Transverse colon (tissue), 4 donors: Measurements from ENCODE around the gene KIF1B. TPM values are rescaled to one million over a fixed set of nuclear protein-coding genes. Genes with fewer than 3 reads are reported as not detected.

ENCODE experiments used
- DNase-seq: peaks from one replicate; pipeline ENCODE4 v3.0.0-alpha.2; 2019
- H3K27ac ChIP-seq, 4 donors: fragments of 200-600 bp; sonication (generic); 2 replicates each; pipeline ENCODE4 v1.5.1; 2016 to 2018; ENCODE audit warnings: inconsistent platforms in 4 of 4
- H3K27me3 ChIP-seq: fragments of 200-600 bp; sonication (generic); 2 replicates; pipeline ENCODE4 v1.5.1; 2017; ENCODE audit warnings: inconsistent platforms
- H3K36me3 ChIP-seq, 4 donors: fragments of 200-600 bp; sonication (generic); 2 replicates each; pipeline ENCODE4 v1.5.1; 2017 to 2019; ENCODE audit warnings: inconsistent platforms in 4 of 4
- H3K4me1 ChIP-seq, 4 donors: fragments of 200-600 bp; sonication (generic); 2 replicates each; pipeline ENCODE4 v1.5.1; 2017 to 2020; ENCODE audit warnings: inconsistent platforms in 4 of 4
- H3K4me3 ChIP-seq, 4 donors: fragments of 200-600 bp; sonication (generic); 1 replicate in 1 of 4; 2 replicates in 3 of 4; pipeline versions ENCODE4 v1.5.1 to v1.6.1; 2017 to 2019; ENCODE audit warnings: inconsistent platforms in 4 of 4
- H3K9me3 ChIP-seq, 2 donors: fragments of 200-600 bp; sonication (generic); 2 replicates each; pipeline ENCODE4 v1.5.1; 2017 to 2019; ENCODE audit warnings: inconsistent platforms in 2 of 2
- EP300 ChIP-seq: sonication (generic); formaldehyde crosslinking; IDR thresholded peaks from one replicate; pipeline ENCODE4 v1.6.1; 2017; ENCODE audit warnings: antibody characterized with exemption, low read depth
- POLR2A ChIP-seq: fragments of 450-650 bp; IDR thresholded peaks from one replicate; pipeline ENCODE4 v1.6.1; 2016; ENCODE audit warnings: antibody characterized with exemption, mild to moderate bottlenecking, moderate library complexity
- POLR2AphosphoS5 ChIP-seq, 3 donors: sonication (generic); formaldehyde crosslinking; IDR thresholded peaks; one replicate each; pipeline ENCODE4 v1.6.1; 2016; ENCODE audit warnings: antibody characterized with exemption in 3 of 3
- WGBS, 2 donors: methylation state at CpG; one replicate each; pipeline ENCODE4 v1.1.5; 2018; ENCODE audit warnings: low coverage in 1 of 2; 5-methylcytosine and 5-hydroxymethylcytosine counted together
- in situ Hi-C, 4 donors: fragments of 200-750 bp; cut with MboI; loops; one replicate each; pipeline versions ENCODE4 v1.15.0 to v1.15.1; 2017; ENCODE audit warnings: low sequenced_read_pairs in 3 of 4, low pct_ligation_motif_present in 1 of 4, low pct_unique_long_range_greater_than_20kb in 1 of 4
- intact Hi-C: fragments of 100-400 bp; cut with DNase I; formaldehyde crosslinking; loops from one replicate; pipeline ENCODE4 v1.15.1; 2023; ENCODE audit warnings: low total_unique reads
- total RNA-seq, 4 donors: library from RNA; depleted of rRNA; stranded (reverse); fragments of >200 nt; gene quantifications; one replicate each; pipeline ENCODE4 v1.1.0, GENCODE V29; 2016
- TF ChIP-seq, protein P1 (sequence below), 5 experiments: fragments of 200-600 bp in 3 of 5; fragments of 450-650 bp in 2 of 5; sonication (generic) in 3 of 5; IDR thresholded peaks; 1 replicate in 2 of 5; 2 replicates in 3 of 5; pipeline ENCODE4 v1.5.1; 2016 to 2017; ENCODE audit warnings: antibody characterized with exemption in 5 of 5, inconsistent platforms in 3 of 5, mild to moderate bottlenecking in 2 of 5, moderate library complexity in 1 of 5

KIF1B gene
- total RNA-seq, 4 donors from 2014 or later: 50.9 to 87.9 (median 71.4) TPM

DNA sequence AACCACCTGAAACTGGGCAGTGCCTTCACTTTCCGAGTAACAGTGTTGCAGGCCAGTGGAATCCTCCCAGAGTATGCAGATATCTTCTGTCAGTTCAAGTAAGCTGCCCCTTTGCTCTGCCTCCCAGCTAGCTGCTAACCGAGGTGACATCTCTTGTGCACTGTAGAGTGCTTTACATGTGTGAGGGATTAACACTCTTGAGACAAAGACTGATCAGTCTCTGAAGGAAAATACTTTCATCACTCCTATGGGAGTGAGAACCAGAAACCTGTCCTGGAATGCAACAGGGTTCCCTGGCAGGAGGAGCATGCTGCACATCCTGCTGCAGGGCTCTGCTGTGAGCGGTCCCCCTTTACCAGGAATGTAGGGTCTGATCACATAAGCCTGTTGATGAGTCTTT is 127.1 kb downstream of the KIF1B start:
- H3K27ac ChIP-seq: no peak overlapping the region
- H3K9me3 ChIP-seq: no peaks in the 10 kb centered on the region
- H3K4me1 ChIP-seq: no peaks in the 10 kb centered on the region
- in situ Hi-C loops (loop anchor here in 3 of 4 donors (25.0 kb wide), 1 partner anchor 125 kb away; the partner anchor contains the start of gene KIF1B (in 3 of the 3)), intact Hi-C loops (loop anchor here (10.0 kb wide), 1 partner anchor 463 kb away; no protein-coding TSS in a partner anchor)
- H3K4me3 ChIP-seq: no peak overlapping the region
- peaks cover 0 to 35% (median 9%) of the 10 kb centered on the region in 4 donors for H3K36me3 ChIP-seq
- no peaks in the 10 kb centered on the region for H3K27me3 ChIP-seq
- WGBS, 2 donors: 77% methylated on average over 3 of the region's 3 CpGs; no CpG with 5 or more reads in 1 of the 2 donors
- DNase-seq: no peak
- TF ChIP-seq POLR2A: no peak
- TF ChIP-seq POLR2AphosphoS5 (IDR thresholded peaks at IDR 0.05): no peak
- TF ChIP-seq, protein P1, sequence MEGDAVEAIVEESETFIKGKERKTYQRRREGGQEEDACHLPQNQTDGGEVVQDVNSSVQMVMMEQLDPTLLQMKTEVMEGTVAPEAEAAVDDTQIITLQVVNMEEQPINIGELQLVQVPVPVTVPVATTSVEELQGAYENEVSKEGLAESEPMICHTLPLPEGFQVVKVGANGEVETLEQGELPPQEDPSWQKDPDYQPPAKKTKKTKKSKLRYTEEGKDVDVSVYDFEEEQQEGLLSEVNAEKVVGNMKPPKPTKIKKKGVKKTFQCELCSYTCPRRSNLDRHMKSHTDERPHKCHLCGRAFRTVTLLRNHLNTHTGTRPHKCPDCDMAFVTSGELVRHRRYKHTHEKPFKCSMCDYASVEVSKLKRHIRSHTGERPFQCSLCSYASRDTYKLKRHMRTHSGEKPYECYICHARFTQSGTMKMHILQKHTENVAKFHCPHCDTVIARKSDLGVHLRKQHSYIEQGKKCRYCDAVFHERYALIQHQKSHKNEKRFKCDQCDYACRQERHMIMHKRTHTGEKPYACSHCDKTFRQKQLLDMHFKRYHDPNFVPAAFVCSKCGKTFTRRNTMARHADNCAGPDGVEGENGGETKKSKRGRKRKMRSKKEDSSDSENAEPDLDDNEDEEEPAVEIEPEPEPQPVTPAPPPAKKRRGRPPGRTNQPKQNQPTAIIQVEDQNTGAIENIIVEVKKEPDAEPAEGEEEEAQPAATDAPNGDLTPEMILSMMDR (IDR thresholded peaks at IDR 0.05): no peak
- TF ChIP-seq EP300: no peak

DNA sequence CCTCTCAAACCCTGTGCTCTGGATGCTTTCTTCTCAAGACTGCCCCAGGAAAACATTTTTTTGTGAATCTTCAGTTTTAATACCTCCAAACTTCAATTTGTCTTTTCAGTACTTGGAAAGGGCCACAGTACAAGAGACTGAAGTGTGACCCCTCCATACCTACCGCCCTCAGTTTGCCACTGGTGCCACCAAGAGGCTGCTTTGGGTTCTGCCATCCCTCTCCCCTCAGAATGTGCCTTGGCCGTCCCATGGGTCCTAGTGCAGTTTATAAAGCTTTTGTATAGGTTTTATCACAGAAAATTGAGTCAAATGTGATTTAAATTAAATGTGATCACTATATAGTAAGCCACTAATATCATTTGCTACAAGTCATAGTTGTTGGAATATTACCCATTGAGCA is 127.7 kb downstream of the KIF1B start:
- no peak overlapping the region for H3K27ac ChIP-seq
- intact Hi-C loops: loop anchor here (10.0 kb wide), 1 partner anchor 463 kb away; no protein-coding TSS in a partner anchor
- in situ Hi-C loops: loop anchor here in 3 of 4 donors (25.0 kb wide), 1 partner anchor 126 kb away; the partner anchor contains the start of gene KIF1B (in 3 of the 3)
- H3K9me3 ChIP-seq: no peaks in the 10 kb centered on the region
- no peaks in the 10 kb centered on the region for H3K27me3 ChIP-seq
- no peak overlapping the region for H3K4me3 ChIP-seq
- TF ChIP-seq POLR2A: no peak
- no peak for TF ChIP-seq POLR2AphosphoS5 (IDR thresholded peaks at IDR 0.05)
- TF ChIP-seq EP300: no peak
- TF ChIP-seq, protein P1 (IDR thresholded peaks at IDR 0.05): peak; percentile 53 to 62 (median 61)
- 23 to 38% methylated on average over 2 of the region's 2 CpGs for WGBS, 2 donors
- peaks cover 0 to 41% (median 11%) of the 10 kb centered on the region in 4 donors for H3K36me3 ChIP-seq
- H3K4me1 ChIP-seq: no peaks in the 10 kb centered on the region
- DNase-seq: peak; percentile 23

DNA sequence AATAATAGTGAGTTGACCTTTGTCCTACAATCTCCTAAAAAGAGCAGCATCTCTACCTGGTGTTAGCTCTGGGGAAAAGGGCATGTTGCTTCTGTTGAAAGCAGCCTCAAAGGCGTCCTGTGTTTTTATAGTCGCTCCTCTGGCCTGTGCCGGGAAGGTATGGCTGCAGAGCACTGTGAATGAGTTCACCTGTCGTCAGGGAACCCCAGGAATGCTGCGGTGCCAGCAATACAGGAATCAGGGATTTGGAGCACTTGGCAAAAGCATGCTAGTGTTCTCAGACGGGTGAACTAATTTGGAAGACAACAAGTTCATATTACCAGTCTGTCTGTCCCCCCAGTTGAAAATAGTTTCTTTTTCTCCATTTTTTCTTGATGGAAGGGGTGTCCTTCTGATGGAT is 128.2 kb downstream of the KIF1B start:
- H3K36me3 ChIP-seq: peaks cover 0 to 46% (median 13%) of the 10 kb centered on the region in 4 donors
- H3K27ac ChIP-seq: no peak overlapping the region
- H3K4me1 ChIP-seq: no peaks in the 10 kb centered on the region
- in situ Hi-C loops: loop anchor here in 3 of 4 donors (25.0 kb wide), 1 partner anchor 126 kb away; the partner anchor contains the start of gene KIF1B (in 3 of the 3)
- intact Hi-C loops: loop anchor here (10.0 kb wide), 1 partner anchor 464 kb away; no protein-coding TSS in a partner anchor
- H3K9me3 ChIP-seq: no peaks in the 10 kb centered on the region
- H3K4me3 ChIP-seq: no peak overlapping the region
- 56% methylated on average over 6 of the region's 6 CpGs; no CpG with 5 or more reads in 1 of the 2 donors for WGBS, 2 donors
- no peaks in the 10 kb centered on the region for H3K27me3 ChIP-seq
- TF ChIP-seq POLR2AphosphoS5 (IDR thresholded peaks at IDR 0.05): no peak
- TF ChIP-seq EP300: no peak
- TF ChIP-seq, protein P1 (IDR thresholded peaks at IDR 0.05): no peak
- no peak for TF ChIP-seq POLR2A
- DNase-seq: no peak

DNA sequence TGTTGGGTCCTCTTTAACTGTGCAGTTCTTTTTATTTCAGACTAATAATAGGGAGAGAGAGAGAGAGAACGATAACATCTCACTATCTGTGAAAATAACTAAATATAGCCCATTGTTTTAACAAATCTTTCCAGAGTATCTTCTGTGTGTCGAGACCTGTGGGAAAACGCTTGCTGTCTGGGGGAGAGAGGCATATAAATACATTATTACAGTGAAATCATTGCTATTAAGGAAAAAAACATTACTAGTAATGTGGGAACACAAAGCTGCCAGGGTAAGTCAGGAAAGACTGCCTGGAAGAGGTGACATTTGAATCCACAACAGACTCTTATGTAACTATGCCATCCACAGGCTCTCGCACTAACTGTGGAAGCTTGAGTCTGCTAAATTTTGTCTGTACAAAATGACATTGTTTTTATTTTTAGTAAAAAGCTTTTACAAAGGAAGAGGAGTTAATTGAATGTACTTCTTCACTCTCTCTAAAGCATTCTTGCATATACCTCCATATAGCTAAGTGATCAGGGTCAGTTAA is 128.7 kb downstream of the KIF1B start:
- H3K4me1 ChIP-seq: no peaks in the 10 kb centered on the region
- intact Hi-C loops: loop anchor here (10.0 kb wide), 1 partner anchor 464 kb away; no protein-coding TSS in a partner anchor
- H3K9me3 ChIP-seq: no peaks in the 10 kb centered on the region
- DNase-seq: no peak
- TF ChIP-seq POLR2AphosphoS5 (IDR thresholded peaks at IDR 0.05) (no peak), EP300 (no peak), POLR2A (no peak)
- TF ChIP-seq, protein P1 (IDR thresholded peaks at IDR 0.05): no peak
- H3K27ac ChIP-seq: no peak overlapping the region
- H3K4me3 ChIP-seq: no peak overlapping the region
- in situ Hi-C loops: loop anchor here in 3 of 4 donors (25.0 kb wide), 1 partner anchor 127 kb away; the partner anchor contains the start of gene KIF1B (in 3 of the 3)
- no peaks in the 10 kb centered on the region for H3K27me3 ChIP-seq
- peaks cover 0 to 51% (median 13%) of the 10 kb centered on the region in 4 donors for H3K36me3 ChIP-seq
- 86 to 90% methylated on average over 4 of the region's 4 CpGs for WGBS, 2 donors
